GM12801 (cell line): Measurements from ENCODE around the gene HS3ST3B1.

Experiments used
- CTCF ChIP-seq: IDR thresholded peaks from one replicate; pipeline ENCODE4 v1.5.1; 2011; ENCODE audit warnings: control low read depth; ENCODE audit not compliant: insufficient read length; ENCODE audit errors: extremely low read depth

Gene HS3ST3B1

GRCh38 chr17:14282726-14283125 lies 18.2 kb upstream of the HS3ST3B1 start:
- no peak for TF ChIP-seq CTCF

GRCh38 chr17:14289162-14289561 lies 11.7 kb upstream of the HS3ST3B1 start:
- TF ChIP-seq CTCF: no peak

GRCh38 chr17:14294876-14295275 lies 6.0 kb upstream of the HS3ST3B1 start:
- TF ChIP-seq CTCF: no peak

GRCh38 chr17:14295676-14296075 lies 5.2 kb upstream of the HS3ST3B1 start:
- TF ChIP-seq CTCF: no peak

GRCh38 chr17:14296166-14296910 lies 4.5 kb upstream of the HS3ST3B1 start:
- no peak for TF ChIP-seq CTCF

GRCh38 chr17:14297161-14297851 lies 3.6 kb upstream of the HS3ST3B1 start:
- no peak for TF ChIP-seq CTCF

GRCh38 chr17:14298221-14298946 lies 2.5 kb upstream of the HS3ST3B1 start:
- no peak for TF ChIP-seq CTCF
